ENCODE measurements around the gene SLC16A4. TPM values are rescaled to one million over a fixed set of nuclear protein-coding genes. Genes with fewer than 3 reads are reported as not detected.
"Not testable (repeated sequence)": the region's sequence is repeated elsewhere in the genome, so short reads cannot be mapped to it uniquely, and the experiment has no call there.

Gene SLC16A4
- total RNA-seq: 0.44 TPM

DNA sequence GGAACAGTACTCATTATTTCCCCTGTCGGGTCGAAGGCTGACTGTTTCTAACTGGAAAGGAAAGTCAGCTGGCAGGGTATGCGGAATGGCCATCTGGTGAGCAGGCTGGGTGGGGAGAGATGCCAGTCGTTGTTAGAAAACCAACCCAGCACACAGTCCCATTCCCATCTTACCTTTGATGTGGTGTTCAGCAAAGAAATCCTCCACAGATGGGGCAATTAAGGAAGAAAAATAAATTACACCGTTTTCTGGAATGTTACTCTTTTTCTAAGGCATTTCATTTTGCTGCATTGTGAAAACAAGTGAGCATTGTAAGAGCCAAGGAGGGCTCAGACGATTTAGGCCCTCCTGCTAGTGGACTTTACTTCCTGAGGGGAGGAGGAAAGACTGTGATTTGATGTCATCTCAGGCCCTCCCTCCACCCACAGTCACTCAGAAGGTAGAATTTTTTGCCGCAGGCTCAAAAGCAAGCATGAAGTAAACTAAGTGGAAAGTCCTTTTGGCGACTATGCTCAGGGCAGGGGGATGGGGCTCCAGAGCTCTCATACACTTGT, at the start of gene SLC16A4:
SLC16A4 (minus strand) TSS at position 335 of the 554 bp plus-strand sequence. CDS start 1,703 bp downstream, outside the sequence.
- ATAC-seq: no peak

DNA sequence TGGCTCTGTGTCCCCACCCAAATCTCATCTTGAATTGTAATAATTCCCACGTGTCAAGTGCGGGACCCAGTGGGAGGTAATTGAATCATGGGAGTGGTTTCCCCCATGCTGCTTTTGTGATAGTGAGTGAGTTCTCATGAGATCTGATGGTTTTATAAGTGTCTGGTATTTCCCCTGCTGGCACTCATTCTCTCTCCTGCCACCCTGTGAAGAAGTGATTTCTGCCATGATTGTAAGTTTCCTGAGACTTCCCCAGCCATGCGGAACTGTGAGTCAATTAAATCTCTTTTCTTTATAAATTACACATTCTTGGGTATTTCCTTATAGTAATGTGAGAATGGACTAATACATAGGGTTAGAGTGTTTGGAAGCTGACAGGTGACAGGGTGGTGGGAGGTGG, 49.0 kb upstream of the SLC16A4 start:
- not testable (repeated sequence) for ATAC-seq

DNA sequence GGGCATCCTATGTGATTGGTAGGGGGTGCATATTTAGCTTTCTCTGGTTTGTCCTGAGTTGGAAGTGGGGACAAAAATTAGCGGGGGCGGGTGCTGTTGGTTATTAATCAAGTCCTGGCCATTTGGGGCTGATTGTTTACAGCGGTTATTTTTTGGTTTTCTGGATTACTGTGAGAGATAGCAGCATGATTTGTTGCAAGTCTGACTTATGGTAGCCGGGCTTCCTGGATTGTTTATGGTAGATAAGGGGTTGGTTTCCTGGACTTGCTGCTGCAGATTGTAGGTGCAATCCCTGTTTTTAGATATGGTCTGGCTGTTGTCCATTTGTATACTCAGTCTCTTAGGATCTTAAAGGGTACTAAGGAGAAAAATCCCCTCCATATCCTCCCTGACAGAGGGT, 48.1 kb upstream of the SLC16A4 start:
- ATAC-seq: no peak

DNA sequence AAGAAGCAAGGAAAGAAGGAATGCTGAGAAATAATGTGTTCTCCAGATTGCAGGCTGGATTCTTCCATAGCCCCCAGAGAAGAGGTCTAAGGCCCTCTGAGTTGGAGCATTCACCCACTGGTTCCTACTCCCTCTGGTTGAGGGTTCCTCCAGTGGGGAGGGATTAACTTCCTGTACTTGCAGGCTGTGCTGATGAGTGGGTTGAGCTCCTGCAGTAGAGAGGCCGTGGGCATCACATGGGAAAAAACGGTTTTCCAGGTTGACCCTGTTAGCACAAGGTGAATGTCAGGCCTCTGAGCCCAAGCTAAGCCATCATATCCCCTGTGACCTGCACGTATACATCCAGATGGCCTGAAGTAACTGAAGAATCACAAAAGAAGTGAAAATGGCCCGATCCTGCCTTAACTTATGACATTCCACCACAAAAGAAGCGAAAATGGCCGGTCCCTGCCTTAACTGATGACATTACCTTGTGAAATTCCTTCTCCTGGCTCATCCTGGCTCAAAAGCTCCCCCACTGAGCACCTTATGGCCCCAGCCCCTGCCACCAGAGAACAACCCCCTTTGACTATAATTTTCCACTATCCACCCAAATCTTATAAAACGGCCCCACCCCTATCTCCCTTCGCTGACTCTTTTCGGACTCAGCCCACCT, 46.9 kb upstream of the SLC16A4 start:
- not testable (repeated sequence) for ATAC-seq

DNA sequence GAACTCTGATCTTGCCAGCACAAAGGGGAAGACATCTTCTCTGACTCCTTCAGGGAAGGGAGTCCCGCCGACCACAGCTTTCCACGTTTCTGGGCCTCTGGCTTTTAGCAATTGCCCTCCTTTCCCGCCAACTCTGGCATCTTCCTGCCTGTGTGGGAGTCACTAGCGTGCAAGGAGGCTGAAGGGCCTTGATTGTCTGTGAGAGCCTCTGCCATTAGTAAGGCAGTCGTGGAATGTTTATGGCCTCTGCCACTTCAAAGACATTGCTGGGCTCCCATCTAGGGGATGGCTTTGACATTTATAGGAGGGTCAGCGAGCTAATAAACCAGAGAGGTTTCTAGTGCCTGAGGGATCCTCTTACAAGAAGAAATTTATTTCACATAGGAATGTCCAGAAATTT, 45.8 kb upstream of the SLC16A4 start:
- ATAC-seq: no peak

DNA sequence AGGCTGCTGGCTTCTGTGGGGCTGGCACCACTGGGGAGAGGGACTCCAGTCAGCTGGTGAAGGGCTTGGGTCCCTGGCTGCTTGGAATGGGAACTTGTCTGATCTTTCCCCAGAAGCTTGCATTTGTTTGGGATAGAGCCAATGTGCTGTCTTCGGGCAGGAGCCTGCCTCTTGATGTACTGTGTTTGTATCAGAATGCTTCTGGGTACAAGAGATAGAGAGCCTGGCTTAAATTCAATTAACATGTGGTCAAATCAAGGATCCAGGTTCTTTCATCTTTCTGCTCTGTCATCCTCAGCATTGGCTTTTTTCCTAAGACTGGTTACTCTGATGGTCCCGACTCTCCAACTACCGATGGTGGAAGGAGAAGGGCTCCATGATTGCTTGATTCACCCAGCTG, 44.1 kb upstream of the SLC16A4 start:
- no peak for ATAC-seq

DNA sequence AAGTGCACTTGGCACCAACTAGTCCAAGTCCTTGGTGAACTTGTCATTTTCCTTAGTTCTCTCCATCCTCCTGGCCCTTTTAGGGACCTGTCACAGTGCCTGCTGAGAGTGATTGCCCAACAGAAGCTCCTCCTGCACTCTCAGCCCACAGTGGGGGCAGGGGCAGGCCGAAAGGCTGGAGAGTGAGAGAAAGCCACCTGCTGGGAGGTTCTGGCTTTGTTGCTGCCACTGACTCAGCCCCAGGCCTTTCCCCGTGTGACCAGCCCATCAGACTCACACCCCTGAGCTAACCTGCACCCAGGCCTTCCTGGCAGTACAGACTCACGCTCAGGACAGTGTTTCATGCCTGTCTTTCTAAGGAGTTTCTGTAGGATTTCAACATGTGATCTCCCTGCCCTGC, 43.0 kb upstream of the SLC16A4 start:
- peak; percentile 97 for ATAC-seq

DNA sequence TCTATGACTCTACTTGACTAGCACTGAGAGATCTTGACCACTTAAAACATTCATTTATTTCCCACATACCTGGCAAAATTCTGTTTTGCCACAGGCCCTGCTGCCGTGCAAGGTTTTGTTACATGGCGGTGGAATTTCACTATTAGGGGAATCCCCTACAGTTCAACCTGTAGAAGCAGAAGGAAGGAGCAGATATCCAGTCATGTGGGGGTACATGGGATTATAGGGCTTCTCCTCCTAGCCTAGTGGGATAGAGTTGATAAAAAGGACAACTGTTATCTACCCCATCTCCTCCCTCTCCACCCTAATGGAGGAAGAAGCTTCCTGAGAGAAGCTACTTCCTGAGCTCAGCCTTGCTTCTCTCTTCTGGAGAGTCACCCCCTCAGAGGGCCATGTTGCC, 42.4 kb upstream of the SLC16A4 start:
- no peak for ATAC-seq

DNA sequence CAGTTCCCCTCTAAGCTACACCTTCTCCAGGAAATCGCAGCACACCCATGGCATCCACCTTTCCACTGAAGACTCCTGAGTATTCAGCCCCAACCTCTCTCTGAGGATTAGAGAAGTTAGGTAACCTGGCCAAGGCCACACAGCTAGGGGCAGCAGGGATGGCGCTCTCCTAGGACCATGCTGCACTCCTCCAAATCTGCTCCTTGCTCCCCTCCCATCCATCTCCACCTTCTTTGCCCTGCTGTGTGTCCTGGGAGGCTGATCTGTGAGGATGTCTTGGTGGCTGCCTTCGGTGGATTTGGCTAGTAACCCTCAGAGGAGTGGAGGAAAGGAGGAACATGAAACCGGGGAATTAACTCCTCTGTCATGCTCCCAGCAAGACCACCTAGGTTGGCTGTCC, 40.1 kb upstream of the SLC16A4 start:
- ATAC-seq: no peak

DNA sequence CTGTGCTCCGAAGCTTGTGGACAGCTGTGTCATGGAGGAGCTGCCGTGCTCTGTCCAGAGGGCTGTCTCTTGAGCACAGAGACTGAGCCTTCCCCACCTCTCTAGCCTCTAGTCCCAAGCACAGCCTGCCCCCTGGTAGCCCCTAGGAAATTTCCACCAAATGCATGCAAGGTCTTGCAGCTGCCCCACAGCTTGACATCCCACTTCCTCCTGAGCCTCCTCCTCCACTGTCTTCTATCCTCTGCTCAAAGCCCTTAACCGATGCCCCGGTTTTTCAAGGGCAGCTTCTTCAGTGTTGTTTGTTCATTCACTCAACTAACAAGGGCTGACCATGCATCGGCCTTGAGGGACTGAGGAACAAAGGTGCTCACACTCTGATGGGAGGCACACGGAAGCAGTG, 39.5 kb upstream of the SLC16A4 start:
- ATAC-seq: no peak

DNA sequence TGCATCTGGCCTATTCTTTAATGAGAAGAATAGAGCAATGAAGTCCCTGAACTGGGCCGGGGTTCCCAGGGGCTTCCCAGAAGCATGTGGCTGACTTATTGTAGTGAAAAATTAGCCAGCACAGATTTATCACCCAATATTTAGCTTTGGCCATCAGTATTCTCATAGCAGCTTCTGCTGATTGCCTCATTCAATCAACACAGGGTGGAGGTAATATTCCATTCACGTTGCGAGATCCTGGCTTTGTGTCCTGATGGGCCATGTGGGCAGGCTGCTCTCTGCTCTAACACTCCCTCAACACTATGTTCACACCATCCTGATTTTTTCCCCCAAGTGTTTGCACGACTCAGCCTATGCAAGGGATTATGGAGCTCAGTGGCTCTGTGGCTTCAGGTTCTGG, 38.1 kb upstream of the SLC16A4 start:
- no peak for ATAC-seq

DNA sequence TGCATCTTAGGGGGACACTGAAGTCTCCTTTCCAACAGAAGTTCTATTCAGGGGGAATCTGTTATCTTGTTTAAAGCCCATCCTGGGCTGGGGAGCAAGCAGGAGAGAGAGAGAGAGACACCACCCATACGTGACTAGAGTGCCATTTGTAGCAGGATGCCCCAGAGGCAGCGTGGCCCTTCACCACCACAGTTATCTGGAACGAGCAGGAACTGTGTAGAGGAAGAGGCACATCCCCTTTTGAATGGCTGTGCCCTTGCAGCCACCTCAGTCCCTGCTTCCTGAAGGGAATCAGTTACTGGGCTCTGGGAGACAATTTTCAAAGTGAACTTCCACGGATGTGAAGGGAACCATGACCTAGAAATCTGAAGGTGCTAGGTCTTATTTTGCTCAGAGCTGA, 36.0 kb upstream of the SLC16A4 start:
- ATAC-seq: no peak

DNA sequence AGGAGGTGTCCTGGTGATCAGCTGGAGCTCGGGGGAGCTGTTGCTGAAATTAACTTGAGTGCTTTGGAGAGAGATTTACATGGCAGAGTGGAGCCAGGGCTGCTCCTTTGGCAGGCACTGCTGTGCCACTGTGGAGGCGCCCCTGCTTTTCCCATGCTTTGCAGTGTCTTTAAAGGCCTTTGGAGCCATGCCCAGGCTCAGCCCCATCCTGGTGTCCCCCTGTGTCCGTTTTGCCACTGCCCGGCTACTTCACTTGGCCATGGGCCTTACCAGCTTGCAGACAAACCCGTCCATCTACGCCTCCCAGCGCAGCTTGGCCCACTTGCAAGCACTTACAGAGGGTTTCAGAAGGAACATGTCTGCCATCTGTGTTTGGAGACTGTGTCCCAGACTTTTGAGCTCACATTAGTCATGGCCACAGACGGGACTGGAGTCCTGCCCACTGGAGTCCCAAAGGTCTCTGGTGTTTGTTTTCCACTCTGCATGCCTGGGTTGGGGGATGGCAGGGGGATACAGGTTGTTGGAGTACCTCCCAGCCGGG, 34.9 kb upstream of the SLC16A4 start:
- ATAC-seq: no peak

DNA sequence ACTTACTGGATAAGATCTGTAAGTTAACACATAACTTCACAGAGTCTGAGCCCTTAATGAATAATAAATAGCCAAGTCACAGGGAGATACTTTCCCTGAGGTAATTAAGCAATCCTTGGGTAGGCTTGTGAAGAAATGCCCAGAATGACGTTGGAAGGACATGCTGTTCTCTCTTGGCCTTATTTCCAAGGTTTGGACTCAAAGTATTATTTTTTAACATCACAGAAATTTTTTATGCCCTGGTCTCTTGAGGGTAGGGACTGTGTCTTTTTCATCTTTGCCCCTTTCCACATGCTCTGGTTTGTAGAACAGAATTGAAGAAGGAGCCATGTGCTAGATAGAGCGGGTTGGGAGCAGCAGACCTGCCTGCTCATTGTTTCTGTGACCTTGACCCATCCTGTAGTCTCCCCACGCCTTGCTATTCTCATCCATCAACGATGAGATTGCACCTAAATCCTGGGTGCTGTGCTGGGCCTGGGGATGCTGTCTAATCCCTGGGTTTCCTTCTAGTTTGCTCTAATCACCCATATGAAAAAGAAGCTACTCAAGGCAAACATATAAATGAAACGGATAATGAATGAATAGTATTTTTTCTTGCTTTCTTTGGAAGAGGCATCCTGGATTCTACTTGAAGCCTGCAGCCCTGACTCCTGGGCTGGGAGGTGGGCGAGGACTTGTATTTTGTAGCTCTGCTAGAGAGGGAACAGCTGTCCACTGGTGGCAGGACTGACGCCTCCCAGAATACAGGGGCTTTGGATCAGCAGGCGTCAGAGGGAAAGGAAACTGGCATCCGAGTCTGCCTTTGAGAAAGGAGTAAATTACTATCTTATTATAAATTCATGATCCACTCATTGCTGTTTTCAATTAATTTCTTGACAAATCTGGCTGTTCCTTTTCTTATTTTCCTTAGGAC, 34.1 kb upstream of the SLC16A4 start:
- ATAC-seq: no peak

DNA sequence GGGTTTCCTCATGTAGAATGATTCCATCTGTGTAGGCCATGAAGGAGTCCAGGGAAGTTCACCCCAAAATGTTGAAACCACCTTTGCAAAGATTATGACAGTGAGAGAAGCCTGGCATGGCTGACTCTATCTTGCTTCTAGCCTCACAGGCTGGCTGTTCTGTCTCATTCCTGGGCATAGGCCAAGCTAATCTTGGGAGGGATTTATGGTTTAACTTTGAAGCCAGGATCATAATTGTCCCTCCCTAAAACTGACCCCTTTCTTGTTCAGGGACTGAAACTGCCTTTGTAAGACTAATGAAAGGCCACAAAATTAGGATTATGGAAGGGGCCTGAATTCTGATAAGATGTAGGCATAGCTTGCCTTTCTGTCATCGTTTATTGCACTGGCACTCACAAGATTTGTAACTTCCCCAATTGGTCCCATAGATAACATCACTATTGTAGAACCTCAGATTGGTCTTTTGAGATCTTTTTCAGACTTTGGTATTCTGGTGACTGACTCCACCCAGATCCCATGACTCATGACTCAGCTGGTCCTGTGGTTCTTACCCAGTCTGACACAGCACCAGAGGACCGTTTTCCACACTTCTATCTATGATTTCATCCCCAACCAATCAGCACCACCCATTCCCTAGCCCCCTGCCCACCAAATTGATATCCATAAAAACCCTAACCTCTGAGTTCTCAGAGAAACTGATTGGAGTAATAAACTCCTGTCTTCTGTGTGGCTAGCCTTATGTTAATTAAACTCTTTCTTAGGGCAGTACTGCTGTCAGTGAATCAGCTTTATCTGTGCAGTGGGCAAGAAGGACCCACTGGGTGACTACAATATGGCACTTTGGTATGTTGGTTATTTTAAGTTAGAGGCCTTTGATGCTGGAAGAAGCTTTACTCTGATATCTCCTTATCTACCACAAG, 30.3 kb upstream of the SLC16A4 start:
- ATAC-seq: peak; percentile 26

DNA sequence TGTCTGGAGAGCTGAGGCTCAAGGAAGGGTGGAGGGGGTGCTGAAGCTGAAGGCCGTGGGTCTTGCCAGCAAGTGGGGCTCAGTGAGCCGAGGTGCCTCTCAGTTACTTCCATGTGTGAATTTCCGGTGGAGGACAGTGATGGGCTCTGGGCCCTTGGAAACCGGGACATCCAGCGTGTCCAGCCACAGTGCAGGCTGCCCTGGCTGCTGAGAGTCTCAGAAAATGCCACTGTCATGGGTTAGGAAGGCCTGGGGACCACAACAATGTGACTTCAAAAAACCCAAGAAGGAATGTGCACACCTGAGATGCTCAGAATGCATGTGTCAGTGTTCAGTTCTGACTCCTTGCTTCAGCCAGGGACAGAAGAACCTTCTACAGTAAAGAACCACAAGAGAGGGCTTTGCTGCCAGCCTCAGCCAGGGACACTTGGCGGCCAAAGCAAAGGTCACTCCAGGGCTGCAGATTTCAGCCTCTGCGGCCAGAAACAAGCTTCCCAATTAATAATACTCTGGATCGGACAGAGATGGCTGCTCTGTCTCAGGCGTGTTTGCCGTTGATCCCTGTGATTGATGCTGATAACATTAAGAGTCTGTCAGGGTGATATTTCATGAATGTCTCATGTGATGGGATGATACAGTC, 29.3 kb upstream of the SLC16A4 start:
- ATAC-seq: no peak

DNA sequence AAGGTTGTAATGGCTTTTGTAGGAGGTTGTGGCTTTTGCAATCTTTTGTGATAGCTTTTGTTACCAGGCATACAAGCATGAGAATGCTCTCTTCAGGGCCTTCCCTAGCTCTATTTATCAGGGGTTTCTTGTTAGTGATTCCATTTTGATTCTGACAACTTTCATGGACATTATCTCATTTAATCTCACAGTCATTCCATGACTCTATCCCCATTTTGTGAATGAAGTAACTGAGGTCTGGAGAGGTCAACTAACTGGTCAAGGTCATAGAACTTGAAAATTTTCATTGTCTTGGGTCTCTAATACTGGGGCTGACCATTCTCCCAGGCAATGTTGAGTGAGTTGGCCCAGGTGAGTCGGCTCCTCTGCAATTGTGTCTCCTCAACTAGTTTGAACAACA, 27.9 kb upstream of the SLC16A4 start:
- no peak for ATAC-seq

DNA sequence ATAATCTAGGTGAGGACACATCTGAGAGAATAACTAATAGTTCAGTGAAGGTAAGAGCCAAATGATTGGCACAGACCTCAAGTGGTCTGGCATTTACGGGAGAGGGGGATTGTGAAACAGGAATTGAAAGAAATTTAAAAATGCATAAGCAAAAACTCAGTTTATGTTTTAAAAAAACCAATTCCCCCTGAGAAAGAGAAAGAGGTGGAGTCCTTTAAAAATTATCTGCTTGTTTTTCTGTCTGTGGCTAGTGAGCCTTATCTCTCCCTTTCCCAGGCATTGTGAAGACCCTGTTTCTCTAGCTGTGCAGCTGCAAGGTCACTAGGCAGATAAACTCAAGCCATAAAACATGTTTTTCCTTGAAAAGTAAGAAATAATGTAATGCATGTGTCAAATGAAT, 22.2 kb upstream of the SLC16A4 start:
- not testable (repeated sequence) for ATAC-seq

DNA sequence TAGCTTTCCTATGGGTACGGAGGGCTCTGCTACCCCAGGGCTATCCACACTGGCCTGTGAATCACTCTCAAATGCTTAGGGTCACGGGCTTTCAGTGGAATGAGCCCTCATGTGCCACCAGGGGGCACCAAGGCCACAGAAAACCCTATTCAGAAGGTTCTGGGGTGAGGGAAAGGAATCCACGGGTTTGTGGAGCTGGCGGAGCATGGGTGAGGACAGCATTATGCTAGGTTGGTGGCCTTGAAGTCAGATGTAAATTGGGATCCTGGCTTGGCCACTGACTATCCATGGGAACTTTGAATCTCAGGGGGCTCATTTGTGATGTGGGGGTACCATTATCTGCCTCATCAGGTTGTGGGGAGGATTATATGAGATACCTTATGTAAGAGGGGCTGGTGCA, 21.8 kb upstream of the SLC16A4 start:
- ATAC-seq: peak; percentile 78

DNA sequence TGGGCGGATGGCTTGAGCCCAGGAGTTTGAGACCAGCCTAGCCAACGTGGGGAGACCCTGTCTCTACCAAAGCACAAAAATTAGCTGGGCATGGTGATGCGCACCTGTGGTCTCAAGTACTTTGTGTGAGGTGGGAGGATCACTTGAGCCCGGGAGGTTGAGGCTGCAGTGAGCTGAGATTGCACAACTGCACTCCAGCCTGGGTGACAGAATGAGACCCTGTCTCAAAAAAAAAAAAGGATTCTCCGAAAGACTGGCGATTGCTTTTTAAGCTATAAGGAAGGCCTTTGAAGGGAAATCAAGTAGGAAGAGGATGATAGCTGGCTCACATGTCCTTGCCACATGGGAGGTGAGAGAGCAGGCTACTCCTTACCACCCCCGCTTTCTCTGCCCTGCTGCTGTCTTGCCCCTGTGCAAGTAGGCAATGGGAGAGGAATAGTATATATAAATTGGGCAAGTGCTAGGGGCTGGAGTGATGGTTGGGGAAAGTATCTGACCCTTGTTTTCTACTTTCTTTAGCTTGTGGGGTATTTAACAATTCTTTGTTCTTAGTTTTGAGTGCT, 20.4 kb upstream of the SLC16A4 start:
- ATAC-seq: no peak

DNA sequence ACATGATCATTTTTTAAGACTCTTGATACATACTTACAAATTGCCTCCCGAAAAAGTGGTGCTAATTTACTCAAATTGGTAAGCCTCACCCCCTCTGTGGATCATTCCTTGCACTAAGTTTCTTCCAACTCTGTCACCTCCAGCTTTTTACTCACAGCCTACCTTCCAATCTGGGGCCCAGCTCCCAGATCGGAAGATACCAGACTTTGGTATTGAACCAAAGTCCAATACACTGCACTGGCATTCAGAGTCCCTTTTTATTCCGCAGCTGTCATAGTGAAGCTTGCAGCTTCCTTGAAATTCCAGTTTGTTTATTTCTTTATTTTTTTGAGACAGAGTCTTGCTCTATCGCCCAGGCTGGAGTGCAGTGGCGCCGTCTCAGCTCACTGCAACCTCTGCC, 18.5 kb upstream of the SLC16A4 start:
- no peak for ATAC-seq

DNA sequence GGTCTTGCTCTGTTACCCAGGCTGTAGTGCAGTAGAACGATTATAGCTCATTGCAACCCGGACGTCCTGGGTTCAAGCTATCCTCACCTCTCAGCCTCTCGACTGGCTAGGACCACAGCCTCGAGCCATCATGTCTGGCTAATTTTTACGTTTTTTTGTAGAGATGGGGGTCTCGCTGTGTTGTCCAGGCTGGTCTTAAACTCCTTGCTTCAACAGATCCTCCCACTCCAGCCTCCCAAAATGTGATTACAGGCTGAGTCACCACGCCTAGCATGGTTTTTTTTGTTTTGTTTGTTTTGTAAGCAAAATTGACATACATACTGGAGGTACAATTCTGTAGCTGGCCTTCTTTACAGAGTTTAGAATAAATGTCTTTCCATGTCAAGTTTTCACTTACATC, 17.7 kb upstream of the SLC16A4 start:
- no peak for ATAC-seq

Measured in esophagus mucosa (tissue), 1 donor.